Choroid plexus epithelial cell (primary cell): ENCODE measurements around the gene MT1M.

Experiments
- DNase-seq: peaks from one replicate; pipeline ENCODE4 v3.0.0-alpha.2; 2010; ENCODE audit warnings: low read depth
- H3K4me3 ChIP-seq: 2 replicates; pipeline ENCODE4 v1.5.1; 2011; ENCODE audit warnings: low read depth, mild to moderate bottlenecking, control low read depth, low read length, moderate library complexity
- CTCF ChIP-seq: conservative IDR thresholded peaks from 2 replicates; pipeline ENCODE4 v1.5.1; 2011; ENCODE audit warnings: low read depth, mild to moderate bottlenecking, control low read depth, inconsistent platforms, low read length, moderate library complexity

Gene MT1M

GRCh38 chr16:56613706-56614105 lies 18.8 kb upstream of the MT1M start:
- TF ChIP-seq CTCF = no peak

GRCh38 chr16:56614549-56614991 lies 17.9 kb upstream of the MT1M start:
- TF ChIP-seq CTCF = no peak
- no peak overlapping the region for H3K4me3 ChIP-seq
- DNase-seq = peak; percentile 68

More at GRCh38 chr16:56613706-56614105, 18.8 kb upstream of the MT1M start:
- no peak for DNase-seq
- H3K4me3 ChIP-seq = no peak overlapping the region

- no peak for DNase-seq
- no peak for TF ChIP-seq CTCF
Observed at GRCh38 chr16:56615353-56615752, 17.1 kb upstream of the MT1M start.

GRCh38 chr16:56616608-56617211 lies 15.7 kb upstream of the MT1M start:
- no peak for DNase-seq
- no peak for TF ChIP-seq CTCF
- peak overlapping the region; percentile 60 for H3K4me3 ChIP-seq

More at GRCh38 chr16:56615353-56615752, 17.1 kb upstream of the MT1M start:
- no peak overlapping the region for H3K4me3 ChIP-seq

- TF ChIP-seq CTCF = no peak
- H3K4me3 ChIP-seq = peak overlapping the region; percentile 60
- peak; percentile 83 for DNase-seq
Observed at GRCh38 chr16:56617212-56618085, 15.0 kb upstream of the MT1M start.

GRCh38 chr16:56618138-56618537 lies 14.3 kb upstream of the MT1M start:
- no peak for DNase-seq
- peak overlapping the region; percentile 60 for H3K4me3 ChIP-seq
- no peak for TF ChIP-seq CTCF
